ENCODE results near the gene CHRNA10. TPM values are rescaled to one million over a fixed set of nuclear protein-coding genes. Genes with fewer than 3 reads are reported as not detected.

Gene CHRNA10
- total RNA-seq, 1 experiment from 2014 or later, result 3.6 TPM

DNA sequence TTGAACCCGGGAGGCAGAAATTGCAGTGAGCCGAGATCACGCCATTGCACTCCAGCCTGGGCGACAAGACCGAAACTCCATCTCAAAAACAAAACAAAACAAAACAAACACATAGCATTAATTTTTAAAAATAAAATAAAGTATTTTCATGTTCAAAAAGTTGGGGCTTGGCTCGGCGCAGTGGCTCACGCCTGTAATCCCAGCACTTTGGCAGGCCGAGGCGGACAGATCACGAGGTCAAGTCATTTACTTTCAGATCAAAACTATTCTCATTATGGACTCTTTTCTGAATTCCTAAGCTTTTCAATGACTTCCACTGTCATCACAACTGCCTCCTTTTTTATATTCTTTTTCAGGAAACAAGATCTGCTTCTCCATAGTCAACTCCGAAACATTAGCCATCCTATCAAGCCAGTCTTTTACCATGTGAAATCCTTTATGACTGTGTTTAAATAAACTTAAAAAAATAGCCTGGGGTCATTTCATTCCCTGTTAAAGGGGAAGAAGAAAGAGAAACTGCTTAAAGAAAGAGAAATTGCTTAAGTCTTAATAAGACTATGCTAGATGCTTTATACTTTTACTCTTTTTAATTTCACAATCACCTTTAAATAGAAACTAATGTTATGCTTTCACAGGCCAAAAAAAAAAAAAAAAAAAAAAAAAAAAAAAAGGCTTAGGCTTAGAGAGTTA is 13.1 kb upstream of the CHRNA10 start:
- Histone ChIP-seq H3K4me1 (no peaks in the 10 kb centered on the region), H3K36me3 (ENCODE audit: control insufficient read depth, insufficient read depth, low read length) (peaks cover 5% of the 10 kb centered on the region), H3K9me3 (no peaks in the 10 kb centered on the region), H3K27me3 (replicated peaks; ENCODE audit: control insufficient read depth, insufficient read depth, low read length) (no peaks in the 10 kb centered on the region), H3K4me3 (ENCODE audit: low read depth, low read length) (no peak overlapping the region)
- H3K27me3 Mint-ChIP-seq (ENCODE audit: insufficient read depth, unreplicated experiment), result no peaks in the 10 kb centered on the region
- TF ChIP-seq, protein P1, sequence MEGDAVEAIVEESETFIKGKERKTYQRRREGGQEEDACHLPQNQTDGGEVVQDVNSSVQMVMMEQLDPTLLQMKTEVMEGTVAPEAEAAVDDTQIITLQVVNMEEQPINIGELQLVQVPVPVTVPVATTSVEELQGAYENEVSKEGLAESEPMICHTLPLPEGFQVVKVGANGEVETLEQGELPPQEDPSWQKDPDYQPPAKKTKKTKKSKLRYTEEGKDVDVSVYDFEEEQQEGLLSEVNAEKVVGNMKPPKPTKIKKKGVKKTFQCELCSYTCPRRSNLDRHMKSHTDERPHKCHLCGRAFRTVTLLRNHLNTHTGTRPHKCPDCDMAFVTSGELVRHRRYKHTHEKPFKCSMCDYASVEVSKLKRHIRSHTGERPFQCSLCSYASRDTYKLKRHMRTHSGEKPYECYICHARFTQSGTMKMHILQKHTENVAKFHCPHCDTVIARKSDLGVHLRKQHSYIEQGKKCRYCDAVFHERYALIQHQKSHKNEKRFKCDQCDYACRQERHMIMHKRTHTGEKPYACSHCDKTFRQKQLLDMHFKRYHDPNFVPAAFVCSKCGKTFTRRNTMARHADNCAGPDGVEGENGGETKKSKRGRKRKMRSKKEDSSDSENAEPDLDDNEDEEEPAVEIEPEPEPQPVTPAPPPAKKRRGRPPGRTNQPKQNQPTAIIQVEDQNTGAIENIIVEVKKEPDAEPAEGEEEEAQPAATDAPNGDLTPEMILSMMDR (IDR thresholded peaks at IDR 0.05; ENCODE audit: insufficient read depth in 1 of 2, low read depth in 1 of 2, low read length in 1 of 2, severe bottlenecking in 1 of 2, unreplicated experiment in 1 of 2), result no peak
- TSS peak; percentile 19 for BruUV-seq (replicated peaks)
- intact Hi-C loops (cut with micrococcal nuclease; ENCODE audit: unreplicated experiment), result no loop called here
- peaks cover 93% of the 10 kb centered on the region for H3K36me3 Mint-ChIP-seq (ENCODE audit: insufficient read depth, unreplicated experiment)
- ChIA-PET CTCF (interaction anchor here (1.0 to 1.4 kb wide), 2 partner anchors 10 to 125 kb away, joined by 4 to 7 read pairs; partner anchors contain the start of gene PGAP2), POLR2A (no interaction called here)
- no peak overlapping the region for H3K27ac Mint-ChIP-seq (ENCODE audit: unreplicated experiment)
- H3K4me3 Mint-ChIP-seq (ENCODE audit: unreplicated experiment), result no peak overlapping the region
- no peak for DNase-seq
- no peaks in the 10 kb centered on the region for H3K9me3 Mint-ChIP-seq (ENCODE audit: unreplicated experiment)
- no peaks in the 10 kb centered on the region for H3K4me1 Mint-ChIP-seq (ENCODE audit: low read depth, unreplicated experiment)

- no peak overlapping the region for H3K27ac Mint-ChIP-seq (ENCODE audit: unreplicated experiment)
- H3K9me3 Mint-ChIP-seq (ENCODE audit: unreplicated experiment), result no peaks in the 10 kb centered on the region
- no peaks in the 10 kb centered on the region for H3K9me3 ChIP-seq
- H3K27me3 ChIP-seq (replicated peaks; ENCODE audit: control insufficient read depth, insufficient read depth, low read length), result no peaks in the 10 kb centered on the region
- BruUV-seq (replicated peaks), result no TSS peak
- peaks cover 97% of the 10 kb centered on the region for H3K36me3 Mint-ChIP-seq (ENCODE audit: insufficient read depth, unreplicated experiment)
- H3K4me1 Mint-ChIP-seq (ENCODE audit: low read depth, unreplicated experiment), result no peaks in the 10 kb centered on the region
- no peak for DNase-seq
- H3K4me3 Mint-ChIP-seq (ENCODE audit: unreplicated experiment), result no peak overlapping the region
- POLR2A ChIA-PET, result no interaction called here
- H3K4me1 ChIP-seq, result no peaks in the 10 kb centered on the region
- H3K36me3 ChIP-seq (ENCODE audit: control insufficient read depth, insufficient read depth, low read length), result peaks cover 5% of the 10 kb centered on the region
- CTCF ChIA-PET, result no interaction called here
- no peaks in the 10 kb centered on the region for H3K27me3 Mint-ChIP-seq (ENCODE audit: insufficient read depth, unreplicated experiment)
- intact Hi-C loops (cut with micrococcal nuclease; ENCODE audit: unreplicated experiment), result no loop called here
- no peak overlapping the region for H3K4me3 ChIP-seq (ENCODE audit: low read depth, low read length)
- TF ChIP-seq, protein P1 (IDR thresholded peaks at IDR 0.05; ENCODE audit: insufficient read depth in 1 of 2, low read depth in 1 of 2, low read length in 1 of 2, severe bottlenecking in 1 of 2, unreplicated experiment in 1 of 2), result no peak
These were observed 11.9 kb upstream of the CHRNA10 start for GRCh38 chr11:3683039-3683438.

GRCh38 chr11:3679077-3679476 is 7.9 kb upstream of the CHRNA10 start:
- no peaks in the 10 kb centered on the region for H3K4me1 ChIP-seq
- no TSS peak for BruUV-seq (replicated peaks)
- Mint-ChIP-seq H3K27ac (ENCODE audit: unreplicated experiment) (no peak overlapping the region), H3K4me3 (ENCODE audit: unreplicated experiment) (no peak overlapping the region), H3K36me3 (ENCODE audit: insufficient read depth, unreplicated experiment) (peaks cover 89% of the 10 kb centered on the region), H3K4me1 (ENCODE audit: low read depth, unreplicated experiment) (no peaks in the 10 kb centered on the region), H3K9me3 (ENCODE audit: unreplicated experiment) (no peaks in the 10 kb centered on the region), H3K27me3 (ENCODE audit: insufficient read depth, unreplicated experiment) (no peaks in the 10 kb centered on the region)
- no peak for DNase-seq
- intact Hi-C loops (cut with micrococcal nuclease; ENCODE audit: unreplicated experiment), result no loop called here
- ChIA-PET POLR2A (no interaction called here), CTCF (no interaction called here)
- TF ChIP-seq, protein P1 (IDR thresholded peaks at IDR 0.05; ENCODE audit: insufficient read depth in 1 of 2, low read depth in 1 of 2, low read length in 1 of 2, severe bottlenecking in 1 of 2, unreplicated experiment in 1 of 2), result no peak
- H3K36me3 ChIP-seq (ENCODE audit: control insufficient read depth, insufficient read depth, low read length), result peaks cover 6% of the 10 kb centered on the region
- H3K27me3 ChIP-seq (replicated peaks; ENCODE audit: control insufficient read depth, insufficient read depth, low read length), result no peaks in the 10 kb centered on the region
- no peaks in the 10 kb centered on the region for H3K9me3 ChIP-seq
- H3K4me3 ChIP-seq (ENCODE audit: low read depth, low read length), result no peak overlapping the region

Measured in Caco-2 (cell line).